Measurements from ENCODE around the gene PVALB.

Gene PVALB

GRCh38 chr22:36816636-36817524 is at the start of gene PVALB:
Gene PVALB (minus strand): TSS chr22:36817035. CDS start chr22:36817005, 30 bp downstream.
- ATAC-seq (replicated peaks; ENCODE audit: extremely low read depth, poor library complexity, severe bottlenecking) (no peak), DNase-seq (ENCODE audit: low spot score in 2 of 2) (no peak)
- H3K4me3 Mint-ChIP-seq: peak within 1 kb of the TSS; percentile 38
- H3K27me3 Mint-ChIP-seq: peaks cover 93% of the 10 kb centered on the region
- H3K36me3 Mint-ChIP-seq (ENCODE audit: insufficient read depth): no peaks in the 10 kb centered on the region
- no peak within 1 kb of the TSS for H3K27ac Mint-ChIP-seq (ENCODE audit: low read depth)
- H3K9me3 Mint-ChIP-seq: no peaks in the 10 kb centered on the region
- no peaks in the 10 kb centered on the region for H3K4me1 Mint-ChIP-seq

GRCh38 chr22:36865346-36865745 is 48.5 kb upstream of the PVALB start:
- DNase-seq (ENCODE audit: low spot score in 2 of 2) (no peak), ATAC-seq (replicated peaks; ENCODE audit: extremely low read depth, poor library complexity, severe bottlenecking) (no peak)
- no peak overlapping the region for H3K27ac Mint-ChIP-seq (ENCODE audit: low read depth)
- no peak overlapping the region for H3K4me3 Mint-ChIP-seq
- H3K4me1 Mint-ChIP-seq: peaks cover 5% of the 10 kb centered on the region
- no peaks in the 10 kb centered on the region for H3K9me3 Mint-ChIP-seq
- H3K36me3 Mint-ChIP-seq (ENCODE audit: insufficient read depth): no peaks in the 10 kb centered on the region
- peaks cover 10% of the 10 kb centered on the region for H3K27me3 Mint-ChIP-seq

- no peak for DNase-seq (ENCODE audit: low spot score in 2 of 2)
- no peak overlapping the region for H3K4me3 Mint-ChIP-seq
- H3K27ac Mint-ChIP-seq (ENCODE audit: low read depth): no peak overlapping the region
- ATAC-seq (replicated peaks; ENCODE audit: extremely low read depth, poor library complexity, severe bottlenecking): no peak
- H3K4me1 Mint-ChIP-seq: peaks cover 5% of the 10 kb centered on the region
- H3K36me3 Mint-ChIP-seq (ENCODE audit: insufficient read depth): no peaks in the 10 kb centered on the region
- H3K27me3 Mint-ChIP-seq: peaks cover 10% of the 10 kb centered on the region
- no peaks in the 10 kb centered on the region for H3K9me3 Mint-ChIP-seq
Measured at GRCh38 chr22:36864454-36865215, 47.8 kb upstream of the PVALB start.

GRCh38 chr22:36863979-36864378 is 47.1 kb upstream of the PVALB start:
- no peak for DNase-seq (ENCODE audit: low spot score in 2 of 2)
- Mint-ChIP-seq H3K4me3 (no peak overlapping the region), H3K36me3 (ENCODE audit: insufficient read depth) (no peaks in the 10 kb centered on the region), H3K4me1 (peaks cover 5% of the 10 kb centered on the region), H3K27ac (ENCODE audit: low read depth) (no peak overlapping the region), H3K9me3 (no peaks in the 10 kb centered on the region), H3K27me3 (peaks cover 10% of the 10 kb centered on the region)
- ATAC-seq (replicated peaks; ENCODE audit: extremely low read depth, poor library complexity, severe bottlenecking): no peak

GRCh38 chr22:36863281-36863680 is 46.4 kb upstream of the PVALB start:
- H3K9me3 Mint-ChIP-seq: no peaks in the 10 kb centered on the region
- no peak for DNase-seq (ENCODE audit: low spot score in 2 of 2)
- ATAC-seq (replicated peaks; ENCODE audit: extremely low read depth, poor library complexity, severe bottlenecking): no peak
- no peak overlapping the region for H3K4me3 Mint-ChIP-seq
- peaks cover 5% of the 10 kb centered on the region for H3K4me1 Mint-ChIP-seq
- peaks cover 10% of the 10 kb centered on the region for H3K27me3 Mint-ChIP-seq
- no peak overlapping the region for H3K27ac Mint-ChIP-seq (ENCODE audit: low read depth)
- H3K36me3 Mint-ChIP-seq (ENCODE audit: insufficient read depth): no peaks in the 10 kb centered on the region

- Mint-ChIP-seq H3K4me3 (no peak overlapping the region), H3K27me3 (peaks cover 10% of the 10 kb centered on the region), H3K4me1 (peaks cover 5% of the 10 kb centered on the region), H3K27ac (ENCODE audit: low read depth) (no peak overlapping the region), H3K9me3 (no peaks in the 10 kb centered on the region), H3K36me3 (ENCODE audit: insufficient read depth) (no peaks in the 10 kb centered on the region)
- ATAC-seq (replicated peaks; ENCODE audit: extremely low read depth, poor library complexity, severe bottlenecking): no peak
- DNase-seq (ENCODE audit: low spot score in 2 of 2): no peak
Measured at GRCh38 chr22:36862251-36863242, 45.7 kb upstream of the PVALB start.

- Mint-ChIP-seq H3K9me3 (no peaks in the 10 kb centered on the region), H3K27me3 (peaks cover 18% of the 10 kb centered on the region), H3K27ac (ENCODE audit: low read depth) (peak within 1 kb of the TSS; percentile 59), H3K4me3 (peak within 1 kb of the TSS; percentile 49), H3K36me3 (ENCODE audit: insufficient read depth) (no peaks in the 10 kb centered on the region), H3K4me1 (peaks cover 12% of the 10 kb centered on the region)
- ATAC-seq (replicated peaks; ENCODE audit: extremely low read depth, poor library complexity, severe bottlenecking) (peak; percentile 61), DNase-seq (ENCODE audit: low spot score in 2 of 2) (no peak)
Measured at GRCh38 chr22:36860821-36861659, 44.2 kb upstream of the PVALB start, which contains the start of gene NCF4. Gene NCF4 (plus strand): TSS chr22:36861006. CDS start chr22:36861172, 166 bp downstream.

GRCh38 chr22:36860438-36860820 is 43.6 kb upstream of the PVALB start:
- H3K4me3 Mint-ChIP-seq: peak overlapping the region; percentile 49
- H3K4me1 Mint-ChIP-seq: peaks cover 12% of the 10 kb centered on the region

GRCh38 chr22:36860017-36860416 is 43.2 kb upstream of the PVALB start:
- no peak for ATAC-seq (replicated peaks; ENCODE audit: extremely low read depth, poor library complexity, severe bottlenecking)
- H3K27me3 Mint-ChIP-seq: peaks cover 10% of the 10 kb centered on the region
- no peaks in the 10 kb centered on the region for H3K9me3 Mint-ChIP-seq
- H3K27ac Mint-ChIP-seq (ENCODE audit: low read depth): no peak overlapping the region
- DNase-seq (ENCODE audit: low spot score in 2 of 2): no peak
- H3K4me3 Mint-ChIP-seq: no peak overlapping the region
- no peaks in the 10 kb centered on the region for H3K36me3 Mint-ChIP-seq (ENCODE audit: insufficient read depth)
- peaks cover 12% of the 10 kb centered on the region for H3K4me1 Mint-ChIP-seq

More at GRCh38 chr22:36860438-36860820, 43.6 kb upstream of the PVALB start:
- ATAC-seq (replicated peaks; ENCODE audit: extremely low read depth, poor library complexity, severe bottlenecking): no peak
- H3K9me3 Mint-ChIP-seq: no peaks in the 10 kb centered on the region
- H3K27me3 Mint-ChIP-seq: peaks cover 15% of the 10 kb centered on the region
- no peaks in the 10 kb centered on the region for H3K36me3 Mint-ChIP-seq (ENCODE audit: insufficient read depth)
- no peak for DNase-seq (ENCODE audit: low spot score in 2 of 2)
- peak overlapping the region; percentile 59 for H3K27ac Mint-ChIP-seq (ENCODE audit: low read depth)

- DNase-seq (ENCODE audit: low spot score in 2 of 2) (no peak), ATAC-seq (replicated peaks; ENCODE audit: extremely low read depth, poor library complexity, severe bottlenecking) (no peak)
- Mint-ChIP-seq H3K27me3 (peaks cover 9% of the 10 kb centered on the region), H3K27ac (ENCODE audit: low read depth) (no peak overlapping the region), H3K9me3 (no peaks in the 10 kb centered on the region), H3K36me3 (ENCODE audit: insufficient read depth) (no peaks in the 10 kb centered on the region), H3K4me1 (peaks cover 12% of the 10 kb centered on the region), H3K4me3 (no peak overlapping the region)
Measured at GRCh38 chr22:36858966-36859365, 42.1 kb upstream of the PVALB start.

- Mint-ChIP-seq H3K9me3 (no peaks in the 10 kb centered on the region), H3K4me1 (peaks cover 18% of the 10 kb centered on the region), H3K36me3 (ENCODE audit: insufficient read depth) (no peaks in the 10 kb centered on the region), H3K27ac (ENCODE audit: low read depth) (no peak overlapping the region), H3K27me3 (peaks cover 9% of the 10 kb centered on the region), H3K4me3 (no peak overlapping the region)
- DNase-seq (ENCODE audit: low spot score in 2 of 2) (no peak), ATAC-seq (replicated peaks; ENCODE audit: extremely low read depth, poor library complexity, severe bottlenecking) (no peak)
Measured at GRCh38 chr22:36858156-36858555, 41.3 kb upstream of the PVALB start.

Data from central memory CD8-positive, alpha-beta T cell (primary cell).